ENCODE data around the gene ZBTB37. TPM values are rescaled to one million over a fixed set of nuclear protein-coding genes. Genes with fewer than 3 reads are reported as not detected.

ZBTB37 gene
- total and polyA plus RNA-seq, 9 of the 15 experiments (the other 6 are each of a cell fraction or from before 2014, with no cell fraction given) = 1.3 to 13.9 (median 5.4) TPM

DNA sequence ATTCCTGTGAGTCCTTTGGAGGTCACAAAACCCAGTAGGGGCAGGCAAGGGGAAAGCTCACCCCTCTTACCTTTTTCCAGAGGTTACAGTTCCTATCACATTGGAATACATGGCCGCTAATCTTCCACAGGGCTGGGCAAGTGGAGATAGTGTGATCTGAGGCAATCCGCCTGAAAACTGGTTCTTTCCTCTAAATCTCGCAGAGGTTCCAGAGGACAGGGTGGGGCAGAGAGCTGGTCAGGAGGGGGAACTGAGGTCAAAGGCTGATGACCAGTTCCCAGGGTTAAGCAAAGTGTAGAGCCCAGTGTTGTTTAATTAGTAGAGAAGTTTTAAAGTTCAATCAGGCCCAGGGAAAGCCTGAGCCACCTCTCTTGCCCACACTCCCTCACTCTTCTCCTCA, 49.0 kb downstream of the ZBTB37 start, which contains the start of gene SERPINC1 (continued):
- TF ChIP-seq, protein P1, sequence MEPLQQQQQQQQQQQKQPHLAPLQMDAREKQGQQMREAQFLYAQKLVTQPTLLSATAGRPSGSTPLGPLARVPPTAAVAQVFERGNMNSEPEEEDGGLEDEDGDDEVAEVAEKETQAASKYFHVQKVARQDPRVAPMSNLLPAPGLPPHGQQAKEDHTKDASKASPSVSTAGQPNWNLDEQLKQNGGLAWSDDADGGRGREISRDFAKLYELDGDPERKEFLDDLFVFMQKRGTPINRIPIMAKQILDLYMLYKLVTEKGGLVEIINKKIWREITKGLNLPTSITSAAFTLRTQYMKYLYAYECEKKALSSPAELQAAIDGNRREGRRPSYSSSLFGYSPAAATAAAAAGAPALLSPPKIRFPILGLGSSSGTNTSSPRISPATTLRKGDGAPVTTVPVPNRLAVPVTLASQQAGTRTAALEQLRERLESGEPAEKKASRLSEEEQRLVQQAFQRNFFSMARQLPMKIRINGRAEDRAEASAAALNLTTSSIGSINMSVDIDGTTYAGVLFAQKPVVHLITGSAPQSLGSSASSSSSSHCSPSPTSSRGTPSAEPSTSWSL (CRISPR knock-in tag; IDR thresholded peaks at IDR 0.05; ENCODE audit: borderline replicate concordance) = no peak
- TF ChIP-seq, protein P2, sequence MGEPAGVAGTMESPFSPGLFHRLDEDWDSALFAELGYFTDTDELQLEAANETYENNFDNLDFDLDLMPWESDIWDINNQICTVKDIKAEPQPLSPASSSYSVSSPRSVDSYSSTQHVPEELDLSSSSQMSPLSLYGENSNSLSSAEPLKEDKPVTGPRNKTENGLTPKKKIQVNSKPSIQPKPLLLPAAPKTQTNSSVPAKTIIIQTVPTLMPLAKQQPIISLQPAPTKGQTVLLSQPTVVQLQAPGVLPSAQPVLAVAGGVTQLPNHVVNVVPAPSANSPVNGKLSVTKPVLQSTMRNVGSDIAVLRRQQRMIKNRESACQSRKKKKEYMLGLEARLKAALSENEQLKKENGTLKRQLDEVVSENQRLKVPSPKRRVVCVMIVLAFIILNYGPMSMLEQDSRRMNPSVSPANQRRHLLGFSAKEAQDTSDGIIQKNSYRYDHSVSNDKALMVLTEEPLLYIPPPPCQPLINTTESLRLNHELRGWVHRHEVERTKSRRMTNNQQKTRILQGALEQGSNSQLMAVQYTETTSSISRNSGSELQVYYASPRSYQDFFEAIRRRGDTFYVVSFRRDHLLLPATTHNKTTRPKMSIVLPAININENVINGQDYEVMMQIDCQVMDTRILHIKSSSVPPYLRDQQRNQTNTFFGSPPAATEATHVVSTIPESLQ (CRISPR knock-in tag; IDR thresholded peaks at IDR 0.05) = no peak
- TF ChIP-seq ZFP1 (CRISPR knock-in tag; IDR thresholded peaks at IDR 0.05) (no peak), ZNF121 (CRISPR knock-in tag; conservative IDR thresholded peaks at IDR 0.05) (no peak), ZFP36 (IDR thresholded peaks at IDR 0.05; ENCODE audit: low read depth, low read length, partially characterized antibody) (no peak), MCM5 (IDR thresholded peaks at IDR 0.05; ENCODE audit: low read depth) (no peak), ADNP (tag; IDR thresholded peaks at IDR 0.05) (no peak), MAZ (CRISPR knock-in tag; conservative IDR thresholded peaks at IDR 0.05 in 1 of 2, IDR thresholded peaks at IDR 0.05 in 1 of 2) (0 out of 4 replicates have a peak, but pooled peaks of 1 of the 2 experiments have one; percentile 25), ZNF232 (CRISPR knock-in tag; IDR thresholded peaks at IDR 0.05) (no peak), NRF1 (conservative IDR thresholded peaks at IDR 0.05 in 1 of 2, IDR thresholded peaks at IDR 0.05 in 1 of 2) (peak in 1 of 2 experiments; percentile 19; a peak in 1 of 4 replicates), RCOR1 (IDR thresholded peaks at IDR 0.05; ENCODE audit: borderline replicate concordance in 1 of 2, low read depth in 2 of 2, low read length in 2 of 2) (0 out of 4 replicates have a peak, but pooled peaks of 1 of the 2 experiments have one; percentile 8), CHD2 (IDR thresholded peaks at IDR 0.05; ENCODE audit: low read depth, low read length) (peak; percentile 41; the same call in 1 of the 2 replicates), STAG1 (CRISPR knock-in tag; IDR thresholded peaks at IDR 0.05; ENCODE audit: borderline replicate concordance) (no peak), ZNF830 (CRISPR knock-in tag; IDR thresholded peaks at IDR 0.05) (no peak), MAFF (IDR thresholded peaks at IDR 0.05; ENCODE audit: low read length) (no peak), ZNF224 (CRISPR knock-in tag; IDR thresholded peaks at IDR 0.05) (no peak), ZNF551 (CRISPR knock-in tag; IDR thresholded peaks at IDR 0.05) (no peak), SIRT6 (IDR thresholded peaks at IDR 0.05; ENCODE audit: low read depth, low read length) (no peak), CBX5 (IDR thresholded peaks at IDR 0.05; ENCODE audit: borderline replicate concordance, low read depth) (no peak), CEBPB (tag; IDR thresholded peaks at IDR 0.05) (0 out of 2 replicates have a peak, but pooled peaks have one; percentile 51), NBN (IDR thresholded peaks at IDR 0.05; ENCODE audit: low read depth) (no peak), NR2C1 (IDR thresholded peaks at IDR 0.05) (peak; percentile 63; the same call in 1 of the 2 replicates), NR2C1 (tag; IDR thresholded peaks at IDR 0.05) (peak; percentile 72), XRCC4 (IDR thresholded peaks at IDR 0.05; ENCODE audit: extremely low read depth, insufficient read depth, insufficient read length) (no peak), ZNF197 (CRISPR knock-in tag; IDR thresholded peaks at IDR 0.05; ENCODE audit: low read depth) (0 out of 2 replicates have a peak, but pooled peaks have one; percentile 52), NFE2L1 (tag; IDR thresholded peaks at IDR 0.05; ENCODE audit: borderline replicate concordance, low read depth) (no peak), MEF2A (IDR thresholded peaks at IDR 0.05; ENCODE audit: control insufficient read depth, low read depth, low read length) (no peak)

Measured in K562 (cell line).